Ascending aorta (tissue), 2 donors: ENCODE data around the gene BTF3. TPM values are rescaled to one million over a fixed set of nuclear protein-coding genes. Genes with fewer than 3 reads are reported as not detected.
A peak's percentile ranks its signal among the peaks of the same experiment; 100 is the strongest.

ENCODE experiments used
- DNase-seq, 2 donors: peaks; one replicate each; pipeline ENCODE4 v3.0.0-alpha.2; 2019; ENCODE audit warnings: low spot score in 2 of 2
- H3K27ac ChIP-seq, 2 donors: fragments of 200-600 bp; sonication (generic); one replicate each; pipeline ENCODE4 v1.5.1; 2016 to 2017; ENCODE audit warnings: mild to moderate bottlenecking in 1 of 2
- H3K27me3 ChIP-seq: fragments of 200-600 bp; sonication (generic); one replicate; pipeline ENCODE4 v1.5.1; 2017
- H3K36me3 ChIP-seq, 2 donors: fragments of 200-600 bp; sonication (generic); one replicate each; pipeline ENCODE4 v1.5.1; 2016
- H3K4me1 ChIP-seq, 2 donors: fragments of 200-600 bp; sonication (generic); one replicate each; pipeline ENCODE4 v1.5.1; 2016 to 2017; ENCODE audit warnings: mild to moderate bottlenecking in 1 of 2
- H3K4me3 ChIP-seq, 2 donors: fragments of 200-600 bp; sonication (generic); one replicate each; pipeline ENCODE4 v1.5.1; 2016 to 2017; ENCODE audit warnings: mild to moderate bottlenecking in 1 of 2
- H3K9me3 ChIP-seq, 2 donors: fragments of 200-600 bp; sonication (generic); one replicate each; pipeline ENCODE4 v1.5.1; 2016
- CTCF ChIP-seq, 3 experiments: fragments of 200-600 bp in 2 of 3; fragments of 450-650 bp in 1 of 3; sonication (generic) in 2 of 3; IDR thresholded peaks; one replicate each; pipeline ENCODE4 v1.5.1; 2016 to 2019; ENCODE audit warnings: antibody characterized with exemption in 3 of 3, mild to moderate bottlenecking in 1 of 3, moderate library complexity in 1 of 3
- intact Hi-C: fragments of 100-400 bp; cut with DNase I; formaldehyde crosslinking; loops from one replicate; pipeline ENCODE4 v1.15.1; 2023
- total RNA-seq: library from RNA; depleted of rRNA; stranded (reverse); fragments of >200 nt; gene quantifications from one replicate; pipeline ENCODE4 v1.1.0, GENCODE V29; 2016

BTF3 gene
- total RNA-seq, 1 donor from 2014 or later: 235 TPM

GRCh38 chr5:73495772-73496335, 2.4 kb upstream of the BTF3 start:
- no peaks in the 10 kb centered on the region for H3K9me3 ChIP-seq
- peaks cover 0 to 21% of the 10 kb centered on the region in 2 donors for H3K4me1 ChIP-seq
- no peak overlapping the region for H3K4me3 ChIP-seq
- no peak for TF ChIP-seq CTCF (IDR thresholded peaks at IDR 0.05)
- intact Hi-C loops: loop anchor here (5.0 kb wide), 1 partner anchor 49 kb away; the partner anchor contains the start of gene FOXD1
- no peak overlapping the region for H3K27ac ChIP-seq
- H3K36me3 ChIP-seq: no peaks in the 10 kb centered on the region
- no peaks in the 10 kb centered on the region for H3K27me3 ChIP-seq
- no peak for DNase-seq

DNA sequence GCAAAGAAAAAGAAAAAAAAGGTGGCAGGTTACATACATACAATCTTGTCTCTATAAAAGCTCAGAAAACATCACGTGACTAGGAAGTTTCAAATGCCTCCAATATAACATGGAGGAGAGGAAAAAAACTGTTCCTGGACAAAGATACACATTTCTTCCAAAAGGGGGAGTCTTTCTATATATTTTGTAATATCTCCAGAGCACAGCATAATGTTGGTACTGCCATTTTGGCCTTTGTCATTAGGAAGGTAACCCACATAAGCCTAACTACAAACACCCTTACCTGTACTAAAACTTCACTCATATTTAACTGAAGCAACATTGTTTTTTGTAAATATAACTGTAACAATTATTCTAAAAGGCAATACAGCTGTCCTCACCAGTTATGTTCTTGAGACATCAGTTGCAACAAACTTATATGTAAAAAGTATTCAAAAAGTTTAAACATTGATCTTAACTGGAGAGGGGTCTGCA, 1.2 kb upstream of the BTF3 start:
- H3K4me1 ChIP-seq: peaks cover 3 to 22% of the 10 kb centered on the region in 2 donors
- no peaks in the 10 kb centered on the region for H3K9me3 ChIP-seq
- no peak for DNase-seq
- intact Hi-C loops: loop anchor here (5.0 kb wide), 1 partner anchor 50 kb away; the partner anchor contains the start of gene FOXD1
- peaks cover 9 to 10% of the 10 kb centered on the region in 2 donors for H3K36me3 ChIP-seq
- no peaks in the 10 kb centered on the region for H3K27me3 ChIP-seq
- peak overlapping the region; percentile 92 to 97 for H3K27ac ChIP-seq
- H3K4me3 ChIP-seq: peak overlapping the region in 1 of 2 donors; percentile 89
- TF ChIP-seq CTCF (IDR thresholded peaks at IDR 0.05): no peak

DNA sequence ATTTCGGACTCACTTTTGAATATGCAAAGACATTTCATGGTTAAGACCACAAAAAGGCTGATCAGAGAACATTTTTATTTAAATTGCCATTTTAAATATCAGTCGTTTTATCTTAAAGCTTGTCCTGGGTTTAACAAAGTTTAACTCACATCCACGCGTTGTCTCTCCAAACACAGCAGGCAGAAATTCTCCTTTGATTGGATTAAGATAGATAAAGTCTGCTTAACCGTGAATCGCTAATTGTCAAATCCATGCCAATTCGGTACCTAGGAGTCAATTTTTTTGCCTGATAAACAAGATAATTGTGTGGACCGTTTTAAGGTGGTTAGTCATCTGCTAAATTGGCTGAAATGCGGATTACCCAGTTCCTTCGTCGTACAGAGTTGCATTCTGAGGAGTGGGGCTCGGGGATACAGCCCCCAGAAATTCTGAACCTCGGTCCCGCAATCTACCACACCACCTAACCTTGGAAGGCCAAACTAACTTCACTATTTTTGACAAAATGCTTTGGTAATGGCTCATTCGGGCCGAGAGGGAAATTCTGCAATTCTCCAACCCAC, 665 bp upstream of the BTF3 start:
- peak overlapping the region; percentile 92 to 97 for H3K27ac ChIP-seq
- DNase-seq: no peak
- intact Hi-C loops: loop anchor here (1.0 to 5.0 kb wide), 2 partner anchors 50 to 68 kb away; partner anchors contain the start of genes ANKRA2, FOXD1 and UTP15

GRCh38 chr5:73499187-73499586, 945 bp downstream of the BTF3 start:
- Histone ChIP-seq H3K36me3 (peaks cover 24 to 29% of the 10 kb centered on the region in 2 donors), H3K27ac (peak overlapping the region; percentile 92 to 97), H3K9me3 (no peaks in the 10 kb centered on the region), H3K4me3 (peak overlapping the region; percentile 89 to 98), H3K4me1 (peaks cover 3 to 22% of the 10 kb centered on the region in 2 donors), H3K27me3 (no peaks in the 10 kb centered on the region)
- intact Hi-C loops: loop anchor here (5.0 kb wide), 1 partner anchor 52 kb away; the partner anchor contains the start of gene FOXD1
- no peak for DNase-seq
- TF ChIP-seq CTCF (IDR thresholded peaks at IDR 0.05): no peak

More for the DNA sequence above, 665 bp upstream of the BTF3 start:
- Histone ChIP-seq H3K4me3 (peak overlapping the region; percentile 89 to 98), H3K4me1 (peaks cover 3 to 22% of the 10 kb centered on the region in 2 donors), H3K27me3 (no peaks in the 10 kb centered on the region), H3K9me3 (no peaks in the 10 kb centered on the region), H3K36me3 (peaks cover 10 to 15% of the 10 kb centered on the region in 2 donors)
- no peak for TF ChIP-seq CTCF (IDR thresholded peaks at IDR 0.05)

DNA sequence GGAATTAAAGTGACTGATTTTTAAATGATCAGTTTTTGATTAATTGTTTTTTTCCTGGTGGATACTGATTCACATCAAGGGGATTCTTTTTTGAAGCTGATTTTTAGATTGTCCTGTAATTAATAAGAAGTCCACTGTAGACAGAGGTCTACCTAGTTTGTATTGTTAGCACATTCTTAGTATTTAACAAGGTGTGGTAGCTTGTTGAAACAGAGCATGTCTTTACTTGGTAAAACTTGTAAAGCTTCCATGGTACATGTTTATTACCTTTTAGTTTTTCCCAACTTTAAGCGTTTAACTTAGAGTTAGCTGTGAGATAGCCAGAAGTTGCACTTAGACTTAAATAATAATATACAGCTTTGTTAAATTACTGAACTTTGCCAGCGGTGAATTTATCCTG, 1.5 kb downstream of the BTF3 start:
- DNase-seq: no peak
- Histone ChIP-seq H3K36me3 (peaks cover 29 to 34% of the 10 kb centered on the region in 2 donors), H3K27me3 (no peaks in the 10 kb centered on the region), H3K4me1 (peaks cover 3 to 22% of the 10 kb centered on the region in 2 donors), H3K9me3 (no peaks in the 10 kb centered on the region), H3K4me3 (peak overlapping the region; percentile 89 to 98), H3K27ac (no peak overlapping the region)
- TF ChIP-seq CTCF (IDR thresholded peaks at IDR 0.05): no peak
- intact Hi-C loops: loop anchor here (5.0 kb wide), 1 partner anchor 52 kb away; the partner anchor contains the start of gene FOXD1
